GM12873 (cell line): Measurements from ENCODE around the gene UNC5C.

Source experiments
- CTCF ChIP-seq: IDR thresholded peaks from 2 replicates; pipeline ENCODE4 v1.5.1; 2012; ENCODE audit warnings: low read depth, mild to moderate bottlenecking, moderate library complexity, low read length, control low read depth; ENCODE audit not compliant: insufficient read depth; ENCODE audit errors: missing control alignments

Gene UNC5C

GRCh38 chr4:95190751-95191436, 357.9 kb downstream of the UNC5C start:
- TF ChIP-seq CTCF, result no peak

GRCh38 chr4:95188701-95189370, 359.9 kb downstream of the UNC5C start:
- no peak for TF ChIP-seq CTCF

- TF ChIP-seq CTCF, result no peak
Observed at GRCh38 chr4:95186666-95187065, 362.1 kb downstream of the UNC5C start.

GRCh38 chr4:95183656-95184408, 364.9 kb downstream of the UNC5C start:
- no peak for TF ChIP-seq CTCF

- no peak for TF ChIP-seq CTCF
Observed at GRCh38 chr4:95181996-95182306, 366.8 kb downstream of the UNC5C start.

GRCh38 chr4:95181243-95181995, 367.4 kb downstream of the UNC5C start:
- no peak for TF ChIP-seq CTCF
